T-cell (primary cell): ENCODE measurements around the gene CNTN2. TPM values are rescaled to one million over a fixed set of nuclear protein-coding genes. Genes with fewer than 3 reads are reported as not detected.

Experiments
- ATAC-seq, 4 experiments: fragments of 200-7000 bp in 3 of 4; fragments of 150-1000 bp in 1 of 4; cut with Tn5 transposase; replicated peaks in 1 of 4; 1 replicate in 3 of 4; 2 replicates in 1 of 4; pipeline ENCODE4 v1.10.0; 2021; ENCODE audit warnings: moderate library complexity in 3 of 4, mild to moderate bottlenecking in 2 of 4, moderate number of reproducible peaks in 1 of 4
- CTCF ChIA-PET, 2 donors: fragments of 300-600 bp; sonication (Branson Sonifier 250); formaldehyde crosslinking; loops; one replicate each; lab custom pipeline; 2022; ENCODE audit warnings: antibody characterized with exemption in 2 of 2; lab: Charles Lee
- POLR2A ChIA-PET, 2 donors: fragments of 300-600 bp; sonication (Branson Sonifier 250); formaldehyde crosslinking; loops; one replicate each; lab custom pipeline; 2022; ENCODE audit warnings: antibody characterized with exemption in 2 of 2; lab: Charles Lee
- DNase-seq, 35 experiments: peaks; one replicate each; pipeline versions ENCODE4 v3.0.0 to v3.0.0-alpha.2; 2013 to 2023
- H3K27ac ChIP-seq: one replicate; pipeline ENCODE4 v1.5.1; 2013; ENCODE audit warnings: low read length
- H3K27me3 ChIP-seq, 2 experiments: replicated peaks in 1 of 2; 1 replicate in 1 of 2; 2 replicates in 1 of 2; pipeline versions ENCODE4 v1.6.1 to v1.7.0; 2013; ENCODE audit warnings: low read length in 1 of 2, mixed read lengths in 1 of 2; ENCODE audit not compliant: control insufficient read depth in 2 of 2, insufficient read depth in 2 of 2; ENCODE audit errors: extremely low read depth in 1 of 2
- H3K36me3 ChIP-seq, 2 donors: 1 replicate in 1 of 2; 2 replicates in 1 of 2; pipeline versions ENCODE4 v1.6.1 to v1.7.0; 2013; ENCODE audit warnings: low read length in 1 of 2; ENCODE audit not compliant: control insufficient read depth in 2 of 2, insufficient read depth in 1 of 2; ENCODE audit errors: extremely low read depth in 1 of 2
- H3K4me1 ChIP-seq, 2 experiments: 1 replicate in 1 of 2; 2 replicates in 1 of 2; pipeline versions ENCODE4 v1.6.1 to v1.7.0; 2013; ENCODE audit warnings: low read length in 2 of 2, mixed read lengths in 1 of 2; ENCODE audit not compliant: insufficient read depth in 2 of 2, control insufficient read depth in 1 of 2; ENCODE audit errors: extremely low read depth in 1 of 2
- H3K4me3 ChIP-seq, 2 donors: 1 replicate in 1 of 2; 2 replicates in 1 of 2; pipeline versions ENCODE4 v1.5.1 to v1.7.0; 2013; ENCODE audit warnings: mild to moderate bottlenecking in 2 of 2, low read length in 1 of 2, moderate library complexity in 1 of 2; ENCODE audit not compliant: control insufficient read depth in 1 of 2; ENCODE audit errors: extremely low read depth in 1 of 2
- H3K9me3 ChIP-seq: 2 replicates; pipeline ENCODE4 v1.7.0; 2013
- H3K27ac Mint-ChIP-seq, 2 donors: one replicate each; pipeline ENCODE4 v1.8.0; 2020 to 2021; ENCODE audit warnings: mild to moderate bottlenecking in 2 of 2, mixed read lengths in 2 of 2
- H3K27me3 Mint-ChIP-seq, 2 donors: one replicate each; pipeline ENCODE4 v1.8.0; 2021 to 2022; ENCODE audit warnings: mixed read lengths in 2 of 2
- H3K36me3 Mint-ChIP-seq: one replicate; pipeline ENCODE4 v1.8.0; 2021; ENCODE audit warnings: mixed read lengths
- H3K4me1 Mint-ChIP-seq, 3 donors: one replicate each; pipeline ENCODE4 v1.8.0; 2020 to 2022; ENCODE audit warnings: mixed read lengths in 3 of 3, mild to moderate bottlenecking in 1 of 3
- H3K4me3 Mint-ChIP-seq, 3 donors: one replicate each; pipeline ENCODE4 v1.8.0; 2020 to 2022; ENCODE audit warnings: mild to moderate bottlenecking in 3 of 3, mixed read lengths in 3 of 3, moderate library complexity in 3 of 3
- H3K9me3 Mint-ChIP-seq, 3 donors: one replicate each; pipeline ENCODE4 v1.8.0; 2020 to 2022; ENCODE audit warnings: mixed read lengths in 3 of 3
- WGBS: methylation state at CpG from one replicate; pipeline ENCODE4 v1.1.5; 2013; ENCODE audit warnings: missing lambda C conversion rate; ENCODE audit not compliant: insufficient coverage; 5-methylcytosine and 5-hydroxymethylcytosine counted together
- total RNA-seq, 35 experiments: library from RNA in 6 of 35; stranded (reverse) in 6 of 35; fragments of 120-200 nt in 1 of 35; gene quantifications; one replicate each; pipeline versions ENCODE4 v1.2.1 to v1.2.4 and lab custom pipeline; 2013 to 2026

Gene CNTN2
- total RNA-seq, 5 donors from 2014 or later (not counting 1 experiment from before 2014, with no cell fraction given): not detected

DNA sequence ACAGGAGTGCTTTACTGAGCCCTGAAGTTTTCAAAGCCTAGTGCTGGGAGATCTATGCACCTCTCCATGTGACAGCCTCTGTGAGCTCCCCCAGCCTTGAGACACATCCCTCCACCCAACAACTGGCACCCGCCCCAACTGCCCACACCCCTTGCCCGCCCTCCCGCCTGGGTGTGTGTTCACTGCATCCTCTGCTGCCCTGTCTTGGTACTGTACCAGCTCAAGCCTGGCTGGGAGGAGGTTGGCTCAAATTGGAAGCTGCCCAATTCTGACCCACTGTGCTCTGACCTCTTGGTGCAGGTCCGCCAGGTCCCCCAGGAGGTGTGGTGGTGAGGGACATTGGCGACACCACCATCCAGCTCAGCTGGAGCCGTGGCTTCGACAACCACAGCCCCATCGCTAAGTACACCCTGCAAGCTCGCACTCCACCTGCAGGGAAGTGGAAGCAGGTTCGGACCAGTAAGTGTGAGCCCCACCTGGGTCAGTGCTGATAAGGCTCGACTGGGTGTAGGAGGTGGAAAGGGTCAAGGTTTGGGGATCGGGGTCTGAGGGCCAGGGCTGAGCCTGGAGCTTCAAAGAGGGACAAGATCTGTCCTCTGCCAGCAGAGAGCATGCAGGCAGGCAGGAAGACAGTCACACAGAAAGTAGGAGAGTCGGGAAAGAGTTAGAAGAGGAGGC is 23.3 kb downstream of the CNTN2 start:
- H3K27ac Mint-ChIP-seq: no peak overlapping the region
- Histone ChIP-seq H3K4me3 (no peak overlapping the region), H3K27ac (no peak overlapping the region), H3K36me3 (no peaks in the 10 kb centered on the region), H3K4me1 (peaks cover 0 to 6% of the 10 kb centered on the region in 2 experiments), H3K27me3 (peaks cover 0 to 7% of the 10 kb centered on the region in 2 experiments), H3K9me3 (no peaks in the 10 kb centered on the region)
- no peaks in the 10 kb centered on the region for H3K36me3 Mint-ChIP-seq
- H3K4me3 Mint-ChIP-seq: no peak overlapping the region
- H3K9me3 Mint-ChIP-seq: no peaks in the 10 kb centered on the region
- WGBS: 76% methylated on average over 9 of the region's 13 CpGs
- ChIA-PET POLR2A (no interaction called here), CTCF (no interaction called here)
- H3K27me3 Mint-ChIP-seq: no peaks in the 10 kb centered on the region
- no peaks in the 10 kb centered on the region for H3K4me1 Mint-ChIP-seq
- no peak for ATAC-seq
- no peak for DNase-seq

DNA sequence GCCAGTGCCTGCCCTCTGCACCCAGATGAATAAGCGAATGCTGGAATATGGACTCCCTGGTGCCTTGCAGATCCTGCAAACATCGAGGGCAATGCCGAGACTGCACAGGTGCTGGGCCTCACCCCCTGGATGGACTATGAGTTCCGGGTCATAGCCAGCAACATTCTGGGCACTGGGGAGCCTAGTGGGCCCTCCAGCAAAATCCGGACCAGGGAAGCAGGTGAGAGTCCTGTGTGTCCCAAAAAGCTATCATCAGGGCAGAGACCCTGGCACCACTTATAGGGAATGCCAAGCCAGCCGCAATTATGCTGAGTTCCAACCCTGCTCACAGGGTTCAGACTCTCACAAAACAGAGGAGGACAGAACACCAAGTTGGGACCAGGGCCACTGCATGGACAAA is 24.0 kb downstream of the CNTN2 start:
- Mint-ChIP-seq H3K27me3 (no peaks in the 10 kb centered on the region), H3K9me3 (no peaks in the 10 kb centered on the region), H3K4me1 (no peaks in the 10 kb centered on the region), H3K4me3 (no peak overlapping the region), H3K36me3 (no peaks in the 10 kb centered on the region), H3K27ac (no peak overlapping the region)
- H3K9me3 ChIP-seq: no peaks in the 10 kb centered on the region
- WGBS: 88% methylated on average over 6 of the region's 6 CpGs
- H3K4me1 ChIP-seq: no peaks in the 10 kb centered on the region
- H3K27ac ChIP-seq: no peak overlapping the region
- H3K36me3 ChIP-seq: no peaks in the 10 kb centered on the region
- CTCF ChIA-PET: interaction anchor here in 1 of 2 donors (0.6 kb wide), 1 partner anchor 725 kb away, joined by 3 read pairs; no protein-coding TSS in a partner anchor
- POLR2A ChIA-PET: no interaction called here
- peaks cover 0 to 7% of the 10 kb centered on the region in 2 experiments for H3K27me3 ChIP-seq
- DNase-seq: no peak
- H3K4me3 ChIP-seq: no peak overlapping the region
- no peak for ATAC-seq

DNA sequence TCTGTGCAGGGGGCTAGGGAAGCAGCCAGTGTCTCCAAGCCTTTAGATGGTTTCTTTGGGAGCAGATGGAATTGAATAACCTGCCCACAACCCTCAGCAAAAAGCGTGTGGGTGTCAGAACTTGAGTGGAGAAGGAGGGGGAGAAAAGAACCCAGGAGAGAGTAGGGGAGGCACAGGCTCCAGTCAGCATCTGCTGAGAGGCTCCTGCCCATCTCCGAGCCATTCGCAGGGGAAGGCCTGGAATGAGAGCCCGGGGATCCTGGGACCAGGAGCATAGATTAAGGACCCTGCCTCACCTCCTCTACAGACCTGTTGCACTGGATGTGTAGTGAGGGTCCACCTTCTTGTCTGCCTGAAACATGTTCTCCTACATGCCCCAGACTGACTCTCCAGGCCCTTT is 25.0 kb downstream of the CNTN2 start:
- no peaks in the 10 kb centered on the region for H3K36me3 Mint-ChIP-seq
- CTCF ChIA-PET: interaction anchor here in 1 of 2 donors (0.6 kb wide), 1 partner anchor 724 kb away, joined by 3 read pairs; no protein-coding TSS in a partner anchor
- no CpG with 5 or more reads among the region's 4 CpGs for WGBS
- peaks cover 0 to 7% of the 10 kb centered on the region in 2 experiments for H3K27me3 ChIP-seq
- no peaks in the 10 kb centered on the region for H3K36me3 ChIP-seq
- H3K4me3 Mint-ChIP-seq: no peak overlapping the region
- ATAC-seq (no peak), DNase-seq (no peak)
- no peaks in the 10 kb centered on the region for H3K9me3 ChIP-seq
- no peaks in the 10 kb centered on the region for H3K4me1 Mint-ChIP-seq
- no peak overlapping the region for H3K27ac ChIP-seq
- H3K4me1 ChIP-seq: no peaks in the 10 kb centered on the region
- no peak overlapping the region for H3K4me3 ChIP-seq
- POLR2A ChIA-PET: no interaction called here
- no peaks in the 10 kb centered on the region for H3K9me3 Mint-ChIP-seq
- no peak overlapping the region for H3K27ac Mint-ChIP-seq
- H3K27me3 Mint-ChIP-seq: no peaks in the 10 kb centered on the region

DNA sequence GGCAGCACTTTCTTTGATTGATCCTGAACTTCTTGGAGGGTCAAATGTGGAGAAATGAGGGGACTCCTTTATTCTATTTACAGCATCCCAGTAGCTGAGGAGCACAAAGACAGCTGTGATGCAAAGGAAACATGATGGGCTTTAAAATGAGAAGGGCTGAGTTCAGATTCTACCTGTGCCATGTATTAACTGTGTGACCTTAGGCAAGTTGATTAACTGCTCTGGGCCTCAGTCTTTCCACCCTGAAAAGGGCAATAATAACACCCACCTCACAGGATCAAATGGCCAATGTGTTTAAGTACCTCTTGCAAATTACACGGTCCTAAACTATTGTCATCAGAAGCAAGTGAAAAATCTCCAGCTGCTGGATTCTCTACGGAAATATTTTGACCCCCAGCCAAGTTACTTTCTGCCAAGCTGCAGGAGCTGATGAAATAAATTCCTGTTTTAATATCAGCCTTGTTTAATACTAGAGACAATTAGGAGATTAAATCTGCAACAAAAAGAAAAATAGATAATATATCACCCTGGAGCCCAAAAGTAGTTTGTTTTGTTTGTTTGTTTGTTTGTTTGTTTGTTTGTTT is 25.5 kb downstream of the CNTN2 start:
- no peak overlapping the region for H3K27ac ChIP-seq
- CTCF ChIA-PET: no interaction called here
- H3K27me3 Mint-ChIP-seq: no peaks in the 10 kb centered on the region
- peaks cover 0 to 7% of the 10 kb centered on the region in 2 experiments for H3K27me3 ChIP-seq
- DNase-seq (no peak), ATAC-seq (no peak)
- no peaks in the 10 kb centered on the region for H3K4me1 Mint-ChIP-seq
- no peaks in the 10 kb centered on the region for H3K36me3 ChIP-seq
- WGBS: no CpG with 5 or more reads among the region's 2 CpGs
- no peak overlapping the region for H3K4me3 ChIP-seq
- H3K9me3 Mint-ChIP-seq: no peaks in the 10 kb centered on the region
- no peak overlapping the region for H3K27ac Mint-ChIP-seq
- H3K4me3 Mint-ChIP-seq: no peak overlapping the region
- no peaks in the 10 kb centered on the region for H3K9me3 ChIP-seq
- H3K36me3 Mint-ChIP-seq: no peaks in the 10 kb centered on the region
- POLR2A ChIA-PET: no interaction called here
- no peaks in the 10 kb centered on the region for H3K4me1 ChIP-seq

DNA sequence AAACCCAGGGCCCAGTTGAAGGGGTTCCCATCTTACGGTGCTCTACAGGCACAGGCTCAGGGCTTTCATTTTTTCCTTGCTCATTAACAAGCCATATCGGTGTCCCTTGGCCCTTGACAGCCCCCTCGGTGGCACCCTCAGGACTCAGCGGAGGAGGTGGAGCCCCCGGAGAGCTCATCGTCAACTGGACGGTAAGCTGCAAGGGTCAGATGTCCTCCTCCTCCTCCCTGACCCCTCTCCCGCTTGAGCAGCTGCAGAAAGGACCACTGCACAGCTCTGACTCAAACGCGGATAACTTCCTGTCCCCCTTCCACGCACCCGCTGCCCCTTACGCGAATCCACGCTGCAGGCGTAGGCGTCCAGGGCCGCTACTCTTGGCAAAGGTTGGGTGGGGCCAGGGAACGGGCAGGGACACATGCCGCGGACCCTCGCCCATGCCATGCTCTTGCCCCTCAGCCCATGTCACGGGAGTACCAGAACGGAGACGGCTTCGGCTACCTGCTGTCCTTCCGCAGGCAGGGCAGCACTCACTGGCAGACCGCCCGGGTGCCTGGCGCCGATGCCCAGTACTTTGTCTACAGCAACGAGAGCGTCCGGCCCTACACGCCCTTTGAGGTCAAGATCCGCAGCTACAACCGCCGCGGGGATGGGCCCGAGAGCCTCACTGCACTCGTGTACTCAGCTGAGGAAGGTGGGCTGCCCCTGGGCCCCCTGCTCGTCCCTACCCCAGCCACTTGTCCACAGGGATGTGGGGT is 26.5 kb downstream of the CNTN2 start:
- peaks cover 0 to 4% of the 10 kb centered on the region in 2 experiments for H3K27me3 ChIP-seq
- H3K4me1 Mint-ChIP-seq: no peaks in the 10 kb centered on the region
- no peak overlapping the region for H3K27ac Mint-ChIP-seq
- H3K9me3 ChIP-seq: no peaks in the 10 kb centered on the region
- no peaks in the 10 kb centered on the region for H3K4me1 ChIP-seq
- no peak overlapping the region for H3K4me3 ChIP-seq
- WGBS: 93% methylated on average over 30 of the region's 42 CpGs
- ChIA-PET POLR2A (no interaction called here), CTCF (interaction anchor here in 1 of 2 donors (1.0 kb wide), 1 partner anchor 8 kb away, joined by 3 read pairs; no protein-coding TSS in a partner anchor)
- H3K4me3 Mint-ChIP-seq: no peak overlapping the region
- H3K36me3 Mint-ChIP-seq: no peaks in the 10 kb centered on the region
- DNase-seq: no peak
- no peak for ATAC-seq
- H3K9me3 Mint-ChIP-seq: no peaks in the 10 kb centered on the region
- H3K36me3 ChIP-seq: no peaks in the 10 kb centered on the region
- H3K27ac ChIP-seq: no peak overlapping the region
- H3K27me3 Mint-ChIP-seq: no peaks in the 10 kb centered on the region

DNA sequence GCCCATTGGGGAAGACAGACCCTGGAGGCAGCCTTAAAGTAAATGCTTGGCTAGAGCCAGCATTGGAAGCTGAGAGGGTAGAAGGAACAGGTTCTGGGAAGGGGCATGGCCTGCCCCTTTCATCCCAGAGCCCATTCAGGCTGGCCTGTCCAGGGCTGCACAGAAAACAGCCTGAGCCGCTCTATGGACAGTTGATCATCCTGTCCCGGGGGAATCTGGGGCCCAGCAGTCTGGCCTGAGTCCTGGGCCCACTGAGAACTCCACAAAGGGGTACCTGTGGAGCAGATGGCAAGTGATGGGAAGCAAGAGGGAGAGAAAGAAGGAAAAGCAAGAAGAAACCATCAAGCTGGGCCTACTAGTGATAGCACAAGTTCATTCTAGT is 28.0 kb downstream of the CNTN2 start:
- POLR2A ChIA-PET: interaction anchor here in 1 of 2 donors (0.7 kb wide), 1 partner anchor 52 kb away, joined by 5 read pairs; no protein-coding TSS in a partner anchor
- CTCF ChIA-PET: no interaction called here
- H3K4me3 Mint-ChIP-seq: no peak overlapping the region
- Histone ChIP-seq H3K9me3 (no peaks in the 10 kb centered on the region), H3K4me1 (no peaks in the 10 kb centered on the region), H3K36me3 (no peaks in the 10 kb centered on the region), H3K27ac (no peak overlapping the region), H3K27me3 (no peaks in the 10 kb centered on the region), H3K4me3 (no peak overlapping the region)
- 85% methylated on average over 2 of the region's 2 CpGs for WGBS
- ATAC-seq (no peak), DNase-seq (no peak)
- H3K4me1 Mint-ChIP-seq: no peaks in the 10 kb centered on the region
- no peaks in the 10 kb centered on the region for H3K9me3 Mint-ChIP-seq
- H3K36me3 Mint-ChIP-seq: no peaks in the 10 kb centered on the region
- no peak overlapping the region for H3K27ac Mint-ChIP-seq
- no peaks in the 10 kb centered on the region for H3K27me3 Mint-ChIP-seq
